ENCODE data around the gene SPOCD1.

- TF ChIP-seq CTCF (IDR thresholded peaks at IDR 0.05) (no peak), POLR2A (IDR thresholded peaks at IDR 0.05) (no peak)
Observed at GRCh38 chr1:31772669-31773248, 43.1 kb downstream of the SPOCD1 start.
